GM10266 (cell line): Measurements from ENCODE around the gene MRPL17.

Source experiments
- DNase-seq: peaks from one replicate; pipeline ENCODE4 v3.0.0; 2012; ENCODE audit errors: extremely low spot score
- TF ChIP-seq, protein P1 (sequence below): IDR thresholded peaks from 2 replicates; pipeline ENCODE4 v1.5.1; 2012; ENCODE audit warnings: mild to moderate bottlenecking, low read depth; ENCODE audit not compliant: control insufficient read depth, insufficient read depth; ENCODE audit errors: missing control alignments

The MRPL17 gene

DNA sequence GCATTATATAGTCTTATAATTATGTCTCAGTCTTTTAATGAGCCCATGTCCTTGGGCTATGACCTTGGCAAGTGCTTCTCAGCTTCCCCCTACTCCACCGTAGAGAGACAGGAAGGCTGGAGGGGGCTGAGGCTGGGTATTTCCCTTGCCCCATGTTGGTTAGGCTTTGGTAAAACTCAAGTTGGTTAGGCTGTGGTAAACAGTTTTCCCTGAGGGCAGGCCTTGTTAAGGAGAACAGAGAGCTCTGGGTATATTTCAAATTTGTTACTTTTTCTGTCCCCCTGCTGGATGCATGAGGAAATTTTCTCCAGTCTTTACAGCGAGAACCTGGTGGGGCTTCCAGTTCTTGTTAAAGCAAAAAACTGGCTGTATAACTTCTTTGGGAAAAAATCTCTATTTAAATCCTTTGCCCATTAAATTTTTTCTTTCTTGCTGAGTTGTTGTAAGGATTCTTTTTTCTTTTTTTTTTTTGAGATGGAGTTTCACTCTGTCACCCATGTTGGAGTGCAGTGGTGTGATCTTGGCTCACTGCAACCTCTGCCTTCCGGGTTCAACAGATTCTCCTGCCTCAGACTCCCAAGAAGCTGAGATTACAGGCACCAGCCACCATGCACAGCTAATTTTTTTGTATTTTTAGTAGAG is 15.3 kb downstream of the MRPL17 start:
- no peak for DNase-seq

DNA sequence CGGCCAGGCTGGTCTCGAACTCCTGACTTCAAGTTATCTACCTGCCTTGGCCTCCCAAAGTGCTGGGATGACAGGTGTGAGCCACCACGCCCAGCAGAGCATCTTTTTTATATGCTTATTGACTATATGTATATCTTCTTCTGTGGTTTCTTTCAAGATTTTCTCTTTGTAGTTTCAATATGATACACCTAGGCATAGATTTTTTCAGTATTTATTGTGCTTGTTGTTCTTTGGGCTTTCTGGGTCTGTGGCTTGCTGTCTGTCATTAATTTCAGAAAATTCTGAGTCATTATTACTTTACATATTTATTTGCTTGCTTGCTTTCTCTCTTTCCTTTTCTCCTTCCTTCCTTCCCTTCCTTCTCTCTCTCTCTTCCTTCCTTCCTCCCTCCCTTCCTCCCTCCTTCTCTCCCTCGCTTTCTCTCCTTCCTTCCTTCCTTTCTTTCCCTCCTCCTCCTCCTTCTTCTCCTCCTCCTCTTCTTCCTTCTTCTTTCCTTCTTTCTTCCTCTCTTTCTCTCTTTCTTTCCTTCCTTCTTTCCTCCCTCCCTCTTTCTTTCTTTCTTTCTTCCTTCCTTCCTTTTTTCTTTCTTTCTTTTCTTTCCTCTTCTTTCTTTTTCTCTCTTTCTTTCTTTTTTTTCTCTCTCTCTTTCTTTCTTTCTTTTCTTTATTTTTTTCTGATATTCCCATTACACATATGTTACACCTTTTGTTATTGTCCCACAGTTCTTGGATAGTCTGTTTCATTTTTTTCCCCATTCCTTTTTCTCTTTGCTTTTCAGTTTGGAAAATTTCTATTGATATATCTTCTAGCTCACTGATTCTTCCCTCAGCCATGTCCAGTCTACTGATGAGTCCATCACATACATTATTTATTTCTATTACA is 16.6 kb downstream of the MRPL17 start:
- DNase-seq = no peak
- TF ChIP-seq, protein P1, sequence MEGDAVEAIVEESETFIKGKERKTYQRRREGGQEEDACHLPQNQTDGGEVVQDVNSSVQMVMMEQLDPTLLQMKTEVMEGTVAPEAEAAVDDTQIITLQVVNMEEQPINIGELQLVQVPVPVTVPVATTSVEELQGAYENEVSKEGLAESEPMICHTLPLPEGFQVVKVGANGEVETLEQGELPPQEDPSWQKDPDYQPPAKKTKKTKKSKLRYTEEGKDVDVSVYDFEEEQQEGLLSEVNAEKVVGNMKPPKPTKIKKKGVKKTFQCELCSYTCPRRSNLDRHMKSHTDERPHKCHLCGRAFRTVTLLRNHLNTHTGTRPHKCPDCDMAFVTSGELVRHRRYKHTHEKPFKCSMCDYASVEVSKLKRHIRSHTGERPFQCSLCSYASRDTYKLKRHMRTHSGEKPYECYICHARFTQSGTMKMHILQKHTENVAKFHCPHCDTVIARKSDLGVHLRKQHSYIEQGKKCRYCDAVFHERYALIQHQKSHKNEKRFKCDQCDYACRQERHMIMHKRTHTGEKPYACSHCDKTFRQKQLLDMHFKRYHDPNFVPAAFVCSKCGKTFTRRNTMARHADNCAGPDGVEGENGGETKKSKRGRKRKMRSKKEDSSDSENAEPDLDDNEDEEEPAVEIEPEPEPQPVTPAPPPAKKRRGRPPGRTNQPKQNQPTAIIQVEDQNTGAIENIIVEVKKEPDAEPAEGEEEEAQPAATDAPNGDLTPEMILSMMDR = no peak

More for the DNA sequence above, 15.3 kb downstream of the MRPL17 start:
- TF ChIP-seq, protein P1 = no peak

DNA sequence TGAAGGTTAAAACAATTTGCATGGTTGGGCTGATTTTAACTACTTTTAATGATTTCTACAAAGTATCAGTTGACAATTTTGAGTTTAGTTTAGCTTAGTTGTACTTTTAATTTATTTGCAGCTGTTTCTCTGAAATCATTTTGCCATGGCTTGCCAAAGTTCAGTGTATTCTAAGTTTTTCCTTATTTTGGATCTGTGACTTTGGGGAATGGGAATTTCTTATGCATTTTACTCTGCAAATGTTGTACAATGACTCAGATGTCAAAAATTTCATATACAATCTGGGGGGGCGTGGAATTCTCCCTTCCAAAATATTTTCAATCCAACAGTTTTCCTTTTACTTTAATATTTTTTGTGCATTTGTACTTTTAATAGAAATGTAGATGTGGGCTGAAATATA is 18.6 kb downstream of the MRPL17 start:
- TF ChIP-seq, protein P1 = no peak
- no peak for DNase-seq

DNA sequence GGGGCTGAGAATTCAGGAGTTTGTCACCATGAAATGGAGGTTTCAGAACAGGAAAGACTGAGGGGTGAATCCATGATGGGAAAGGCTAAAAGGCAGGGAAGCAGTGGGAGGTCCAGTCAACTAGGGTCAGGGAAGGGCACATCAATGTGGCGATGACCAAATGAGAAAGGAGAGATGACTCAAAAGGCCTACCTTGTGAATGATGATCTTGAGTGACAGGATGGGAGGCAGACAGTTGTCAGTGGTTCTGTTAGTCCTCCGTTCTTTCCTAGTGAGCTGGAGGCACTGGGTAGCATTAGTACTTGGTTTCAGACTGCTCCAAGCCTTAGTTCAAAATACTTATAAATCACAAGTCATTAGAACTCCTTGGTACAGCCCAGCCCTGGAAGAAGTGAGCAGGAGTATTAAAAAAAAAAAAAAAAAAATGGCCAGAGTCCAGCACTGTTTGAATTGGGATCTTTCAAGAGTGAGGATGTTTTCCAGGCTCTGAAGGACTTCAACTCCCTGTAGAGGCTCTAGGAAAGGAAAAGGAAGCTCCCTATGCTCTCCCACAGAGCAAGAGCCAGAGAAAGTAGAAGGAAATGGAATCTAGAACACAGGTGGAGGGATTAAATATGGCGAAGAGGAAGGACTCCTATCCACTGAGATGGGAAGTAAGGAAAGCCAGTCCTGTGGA is 19.2 kb downstream of the MRPL17 start:
- no peak for DNase-seq
- TF ChIP-seq, protein P1 = no peak

DNA sequence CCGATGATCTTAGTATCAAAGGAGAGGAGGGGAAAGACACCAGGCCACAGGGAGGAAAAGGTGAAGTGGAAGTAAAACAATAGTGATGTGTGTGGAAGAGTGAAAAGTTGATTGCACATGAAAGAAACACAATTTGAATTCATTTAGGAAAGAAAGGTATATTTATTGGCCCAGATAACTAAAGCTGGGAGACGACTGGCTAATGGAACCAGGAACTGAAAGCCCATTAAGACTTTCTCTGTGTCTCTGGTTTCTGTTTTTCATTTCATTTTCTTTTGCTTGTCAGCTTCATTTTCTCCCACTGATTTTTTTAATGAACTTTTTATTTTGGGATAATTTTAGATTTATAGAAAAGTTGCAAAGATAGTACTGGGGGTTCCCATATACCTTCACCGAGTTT is 22.4 kb downstream of the MRPL17 start:
- peak; percentile 56 for DNase-seq
- TF ChIP-seq, protein P1 = no peak

DNA sequence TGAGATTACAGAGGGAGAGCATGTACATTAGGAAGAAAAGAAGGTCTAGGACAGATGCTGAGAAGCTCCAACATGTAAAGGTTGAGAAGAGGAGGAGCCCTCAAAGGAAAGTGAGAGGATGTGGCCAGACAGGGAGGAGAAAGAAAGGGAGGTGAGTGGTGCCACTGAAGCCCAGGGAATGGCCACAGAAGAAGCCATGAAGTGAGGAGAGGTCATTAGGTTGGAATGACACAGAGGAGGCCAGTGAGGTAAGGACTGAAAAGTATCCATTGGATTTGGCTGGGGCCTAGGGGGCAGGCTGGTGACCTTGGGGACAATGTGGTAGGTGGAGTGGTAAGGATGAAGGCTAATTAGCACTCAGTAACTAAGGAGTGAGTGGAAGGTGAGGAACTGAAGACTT is 24.5 kb downstream of the MRPL17 start:
- TF ChIP-seq, protein P1 = no peak
- no peak for DNase-seq
